ENCODE results near the gene ZMIZ1.

GRCh38 chr10:79047584-79047874 is 21.2 kb upstream of the ZMIZ1 start:
- TF ChIP-seq TCF7L2 (IDR thresholded peaks at IDR 0.05; ENCODE audit: low read depth, low read length) (no peak), POLR2AphosphoS5 (IDR thresholded peaks at IDR 0.05; ENCODE audit: low read depth, low read length) (no peak), CTCF (IDR thresholded peaks at IDR 0.05) (no peak), SIN3A (IDR thresholded peaks at IDR 0.05; ENCODE audit: borderline replicate concordance, insufficient read depth, low read depth, low read length) (no peak), REST (IDR thresholded peaks at IDR 0.05; ENCODE audit: insufficient read depth in 1 of 2, low read depth in 2 of 2, low read length in 1 of 2) (no peak)
